Transverse colon (tissue), 4 donors: ENCODE results near the gene PLVAP.

Experiments used
- CTCF ChIP-seq, 5 experiments: fragments of 200-600 bp in 3 of 5; fragments of 450-650 bp in 2 of 5; sonication (generic) in 3 of 5; IDR thresholded peaks; 1 replicate in 2 of 5; 2 replicates in 3 of 5; pipeline ENCODE4 v1.5.1; 2016 to 2017; ENCODE audit warnings: antibody characterized with exemption in 5 of 5, inconsistent platforms in 3 of 5, mild to moderate bottlenecking in 2 of 5, moderate library complexity in 1 of 5
- EP300 ChIP-seq: sonication (generic); formaldehyde crosslinking; IDR thresholded peaks from one replicate; pipeline ENCODE4 v1.6.1; 2017; ENCODE audit warnings: antibody characterized with exemption, low read depth
- POLR2A ChIP-seq: fragments of 450-650 bp; IDR thresholded peaks from one replicate; pipeline ENCODE4 v1.6.1; 2016; ENCODE audit warnings: antibody characterized with exemption, mild to moderate bottlenecking, moderate library complexity
- POLR2AphosphoS5 ChIP-seq, 3 donors: sonication (generic); formaldehyde crosslinking; IDR thresholded peaks; one replicate each; pipeline ENCODE4 v1.6.1; 2016; ENCODE audit warnings: antibody characterized with exemption in 3 of 3

GRCh38 chr19:17404621-17405249 is 27.6 kb upstream of the PLVAP start:
- no peak for TF ChIP-seq EP300
- no peak for TF ChIP-seq CTCF (IDR thresholded peaks at IDR 0.05)
- TF ChIP-seq POLR2A: no peak
- no peak for TF ChIP-seq POLR2AphosphoS5 (IDR thresholded peaks at IDR 0.05)
